Measurements from ENCODE around the gene PCDH12.
"Not testable (repeated sequence)": the region's sequence is repeated elsewhere in the genome, so short reads cannot be mapped to it uniquely, and the experiment has no call there.

Gene PCDH12

GRCh38 chr5:141923448-141924313 is 34.3 kb downstream of the PCDH12 start, which contains the start of gene DELE1:
TSS of gene DELE1 (plus strand) at chr5:141923871. CDS start at chr5:141923942, 71 bp downstream.
- peak within 1 kb of the TSS; percentile 93 for H3K4me3 ChIP-seq (ENCODE audit: low read depth, low read length)
- no peaks in the 10 kb centered on the region for H3K9me3 ChIP-seq (ENCODE audit: control insufficient read depth, low read length)
- peak within 1 kb of the TSS; percentile 97 for H2AFZ ChIP-seq
- peak within 1 kb of the TSS; percentile 84 for H3K9ac ChIP-seq
- H3K27me3 ChIP-seq (ENCODE audit: control insufficient read depth, insufficient read depth, low read length), result no peaks in the 10 kb centered on the region
- no peaks in the 10 kb centered on the region for H3K36me3 ChIP-seq (ENCODE audit: control insufficient read depth, insufficient read depth, low read length)
- H3K4me1 ChIP-seq, result peaks cover 7% of the 10 kb centered on the region
- H3K27ac ChIP-seq, result peak within 1 kb of the TSS; percentile 98
- H3K79me2 ChIP-seq, result peaks cover 16% of the 10 kb centered on the region
- peak within 1 kb of the TSS; percentile 86 for H3K4me2 ChIP-seq (ENCODE audit: low read length)
- TF ChIP-seq, protein P1, sequence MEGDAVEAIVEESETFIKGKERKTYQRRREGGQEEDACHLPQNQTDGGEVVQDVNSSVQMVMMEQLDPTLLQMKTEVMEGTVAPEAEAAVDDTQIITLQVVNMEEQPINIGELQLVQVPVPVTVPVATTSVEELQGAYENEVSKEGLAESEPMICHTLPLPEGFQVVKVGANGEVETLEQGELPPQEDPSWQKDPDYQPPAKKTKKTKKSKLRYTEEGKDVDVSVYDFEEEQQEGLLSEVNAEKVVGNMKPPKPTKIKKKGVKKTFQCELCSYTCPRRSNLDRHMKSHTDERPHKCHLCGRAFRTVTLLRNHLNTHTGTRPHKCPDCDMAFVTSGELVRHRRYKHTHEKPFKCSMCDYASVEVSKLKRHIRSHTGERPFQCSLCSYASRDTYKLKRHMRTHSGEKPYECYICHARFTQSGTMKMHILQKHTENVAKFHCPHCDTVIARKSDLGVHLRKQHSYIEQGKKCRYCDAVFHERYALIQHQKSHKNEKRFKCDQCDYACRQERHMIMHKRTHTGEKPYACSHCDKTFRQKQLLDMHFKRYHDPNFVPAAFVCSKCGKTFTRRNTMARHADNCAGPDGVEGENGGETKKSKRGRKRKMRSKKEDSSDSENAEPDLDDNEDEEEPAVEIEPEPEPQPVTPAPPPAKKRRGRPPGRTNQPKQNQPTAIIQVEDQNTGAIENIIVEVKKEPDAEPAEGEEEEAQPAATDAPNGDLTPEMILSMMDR (IDR thresholded peaks at IDR 0.05), result no peak

DNA sequence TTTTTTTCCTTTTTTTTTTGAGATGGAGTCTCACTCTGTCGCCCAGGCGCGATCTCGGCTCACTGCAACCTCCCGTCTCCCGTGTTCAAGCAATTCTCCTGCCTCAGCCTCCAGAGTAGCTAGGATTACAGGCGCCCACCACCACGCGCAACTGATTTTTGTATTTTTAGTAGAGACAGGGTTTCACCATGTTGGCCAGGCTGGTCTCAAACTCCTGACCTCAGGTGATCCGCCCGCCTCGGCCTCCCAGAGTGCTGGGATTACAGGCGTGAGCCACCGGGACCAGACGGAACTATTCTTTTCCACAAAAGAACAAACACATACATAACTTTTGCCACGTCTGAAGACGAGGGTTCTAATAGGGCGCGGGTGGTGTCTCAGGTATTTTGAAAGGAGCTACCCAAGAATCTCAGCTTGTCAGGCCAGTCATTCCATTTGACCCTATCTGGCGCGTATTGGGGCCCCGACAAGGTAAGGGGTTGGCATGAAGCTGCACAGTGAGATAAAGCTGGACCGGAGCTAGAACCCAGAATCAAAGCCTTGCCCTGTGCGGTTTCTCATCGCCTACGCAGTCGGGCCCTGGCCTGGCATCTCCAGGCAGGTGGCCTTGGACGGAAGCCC is 35.1 kb downstream of the PCDH12 start:
- not testable (repeated sequence) for H3K9me3 ChIP-seq (ENCODE audit: control insufficient read depth, low read length); H3K27me3 ChIP-seq (ENCODE audit: control insufficient read depth, insufficient read depth, low read length); H3K79me2 ChIP-seq; H3K4me1 ChIP-seq; H3K36me3 ChIP-seq (ENCODE audit: control insufficient read depth, insufficient read depth, low read length)
- peak overlapping the region; percentile 98 for H3K27ac ChIP-seq
- H3K4me2 ChIP-seq (ENCODE audit: low read length), result peak overlapping the region; percentile 86
- peak overlapping the region; percentile 93 for H3K4me3 ChIP-seq (ENCODE audit: low read depth, low read length)
- peak overlapping the region; percentile 97 for H2AFZ ChIP-seq
- peak overlapping the region; percentile 84 for H3K9ac ChIP-seq

GRCh38 chr5:141920771-141921170 is 37.2 kb downstream of the PCDH12 start:
- H2AFZ ChIP-seq, result no peak overlapping the region
- no peaks in the 10 kb centered on the region for H3K27me3 ChIP-seq (ENCODE audit: control insufficient read depth, insufficient read depth, low read length)
- TF ChIP-seq, protein P1 (IDR thresholded peaks at IDR 0.05), result no peak
- no peak overlapping the region for H3K9ac ChIP-seq
- no peaks in the 10 kb centered on the region for H3K9me3 ChIP-seq (ENCODE audit: control insufficient read depth, low read length)
- no peak overlapping the region for H3K4me2 ChIP-seq (ENCODE audit: low read length)
- H3K36me3 ChIP-seq (ENCODE audit: control insufficient read depth, insufficient read depth, low read length), result no peaks in the 10 kb centered on the region
- H3K27ac ChIP-seq, result no peak overlapping the region
- H3K4me3 ChIP-seq (ENCODE audit: low read depth, low read length), result no peak overlapping the region
- H3K79me2 ChIP-seq, result peaks cover 2% of the 10 kb centered on the region
- H3K4me1 ChIP-seq, result peaks cover 7% of the 10 kb centered on the region

DNA sequence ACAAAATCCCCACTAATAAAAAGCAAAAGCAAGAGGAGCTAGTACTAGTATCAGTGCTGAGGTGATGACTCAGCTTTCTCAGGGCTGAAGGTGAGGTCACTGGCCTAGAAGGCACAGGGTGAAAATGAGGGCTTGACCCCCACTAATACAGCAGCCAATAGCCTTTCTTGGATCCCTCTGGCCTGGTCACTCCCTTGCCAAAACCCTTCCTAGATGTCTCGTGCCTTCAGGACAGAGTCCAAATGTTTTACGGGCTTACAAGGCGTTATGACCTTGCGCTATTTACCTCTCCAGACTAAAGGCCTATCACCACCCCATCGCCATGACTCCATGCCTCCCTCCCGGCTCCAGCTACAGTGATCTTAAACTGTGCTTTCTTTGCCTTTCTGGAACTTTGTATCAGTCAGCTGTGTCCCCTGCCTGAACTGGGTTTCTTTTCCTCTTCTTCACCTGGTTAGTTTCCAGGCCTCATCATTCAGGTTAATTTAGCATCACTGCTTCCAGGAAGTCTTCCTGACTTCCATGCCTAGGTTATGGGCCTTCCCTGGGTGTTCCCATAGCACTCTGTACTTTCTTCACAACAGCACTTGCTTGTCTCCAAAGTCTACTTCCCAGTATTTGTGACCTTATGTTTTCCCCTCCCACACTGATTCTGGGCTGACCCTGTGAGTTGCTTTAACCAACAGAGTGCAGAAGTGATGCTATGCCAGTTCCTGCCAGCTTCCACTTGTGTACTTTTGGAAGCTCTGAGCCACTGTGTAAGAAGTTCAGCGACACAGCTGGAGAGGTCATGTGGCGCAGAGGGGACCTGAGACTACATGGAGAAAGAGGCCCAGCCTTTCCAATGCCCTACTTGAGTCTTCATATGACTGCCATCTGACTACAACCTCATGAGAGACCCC is 38.5 kb downstream of the PCDH12 start:
- no peak overlapping the region for H3K4me2 ChIP-seq (ENCODE audit: low read length)
- H3K9ac ChIP-seq, result no peak overlapping the region
- H3K4me3 ChIP-seq (ENCODE audit: low read depth, low read length), result no peak overlapping the region
- H3K79me2 ChIP-seq, result no peaks in the 10 kb centered on the region
- H2AFZ ChIP-seq, result no peak overlapping the region
- H3K4me1 ChIP-seq, result peaks cover 4% of the 10 kb centered on the region
- no peaks in the 10 kb centered on the region for H3K36me3 ChIP-seq (ENCODE audit: control insufficient read depth, insufficient read depth, low read length)
- H3K9me3 ChIP-seq (ENCODE audit: control insufficient read depth, low read length), result no peaks in the 10 kb centered on the region
- H3K27ac ChIP-seq, result no peak overlapping the region
- H3K27me3 ChIP-seq (ENCODE audit: control insufficient read depth, insufficient read depth, low read length), result no peaks in the 10 kb centered on the region
- TF ChIP-seq, protein P1 (IDR thresholded peaks at IDR 0.05), result no peak

DNA sequence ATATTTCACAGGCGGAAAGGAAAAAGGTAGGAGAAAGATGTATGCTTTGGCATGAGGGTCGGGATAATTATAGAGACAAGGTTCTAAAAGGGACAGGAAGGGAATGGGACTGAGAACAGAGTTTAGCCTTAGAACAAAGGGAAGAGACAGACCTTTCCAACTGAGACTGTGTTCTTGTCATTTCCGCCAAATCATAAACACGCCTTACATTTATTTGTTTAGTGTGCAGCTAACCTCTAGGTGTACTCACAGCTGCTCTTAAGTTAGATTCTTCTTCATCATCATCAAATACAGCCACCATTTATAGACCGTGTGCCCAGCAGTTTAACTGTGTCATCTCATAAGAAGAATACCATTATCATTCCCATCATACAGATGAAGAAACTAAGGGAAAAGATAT is 40.2 kb downstream of the PCDH12 start:
- Histone ChIP-seq H3K79me2 (no peaks in the 10 kb centered on the region), H3K4me3 (ENCODE audit: low read depth, low read length) (no peak overlapping the region), H3K27ac (no peak overlapping the region), H3K27me3 (ENCODE audit: control insufficient read depth, insufficient read depth, low read length) (no peaks in the 10 kb centered on the region), H3K4me1 (no peaks in the 10 kb centered on the region), H3K9ac (no peak overlapping the region), H3K36me3 (ENCODE audit: control insufficient read depth, insufficient read depth, low read length) (no peaks in the 10 kb centered on the region), H3K9me3 (ENCODE audit: control insufficient read depth, low read length) (no peaks in the 10 kb centered on the region), H3K4me2 (ENCODE audit: low read length) (no peak overlapping the region), H2AFZ (no peak overlapping the region)
- TF ChIP-seq, protein P1 (IDR thresholded peaks at IDR 0.05), result no peak
